Nephron (organoid): ENCODE data around the gene MOAP1.
"Not testable (repeated sequence)": the region's sequence is repeated elsewhere in the genome, so short reads cannot be mapped to it uniquely, and the experiment has no call there.

Experiments
- H3K27ac Mint-ChIP-seq, 3 experiments: 2 replicates each; pipeline ENCODE4 v1.8.0; 2020; ENCODE audit warnings: mixed read lengths in 3 of 3, mild to moderate bottlenecking in 2 of 3, moderate library complexity in 1 of 3
- H3K27me3 Mint-ChIP-seq: 2 replicates; pipeline ENCODE4 v1.8.0; 2021; ENCODE audit warnings: low read depth, mild to moderate bottlenecking, moderate library complexity, mixed read lengths
- H3K36me3 Mint-ChIP-seq: 2 replicates; pipeline ENCODE4 v1.8.0; 2020; ENCODE audit warnings: low read depth, mixed read lengths
- H3K4me1 Mint-ChIP-seq: 2 replicates; pipeline ENCODE4 v1.8.0; 2020; ENCODE audit warnings: mixed read lengths
- H3K4me3 Mint-ChIP-seq, 3 experiments: 2 replicates each; pipeline ENCODE4 v1.8.0; 2020; ENCODE audit warnings: mild to moderate bottlenecking in 3 of 3, mixed read lengths in 3 of 3, moderate library complexity in 2 of 3
- H3K9me3 Mint-ChIP-seq: 2 replicates; pipeline ENCODE4 v1.8.0; 2020; ENCODE audit warnings: mixed read lengths
- CTCF ChIP-seq, 3 experiments: fragments of 200-600 bp; sonication (generic); IDR thresholded peaks; one replicate each; pipeline ENCODE4 v1.5.0; 2021; ENCODE audit warnings: antibody characterized with exemption in 3 of 3; ENCODE audit not compliant: unreplicated experiment in 3 of 3

The MOAP1 gene

GRCh38 chr14:93142854-93143652, 41.6 kb downstream of the MOAP1 start:
- peaks cover 12% of the 10 kb centered on the region for H3K27me3 Mint-ChIP-seq
- H3K4me1 Mint-ChIP-seq = peaks cover 2% of the 10 kb centered on the region
- no peak overlapping the region for H3K4me3 Mint-ChIP-seq
- H3K9me3 Mint-ChIP-seq = no peaks in the 10 kb centered on the region
- no peak overlapping the region for H3K27ac Mint-ChIP-seq
- H3K36me3 Mint-ChIP-seq = no peaks in the 10 kb centered on the region
- no peak for TF ChIP-seq CTCF (IDR thresholded peaks at IDR 0.05; ENCODE audit: unreplicated experiment in 3 of 3)

- H3K36me3 Mint-ChIP-seq = no peaks in the 10 kb centered on the region
Measured at GRCh38 chr14:93137864-93138263, 46.8 kb downstream of the MOAP1 start.

GRCh38 chr14:93136508-93136907, 48.2 kb downstream of the MOAP1 start:
- H3K9me3 Mint-ChIP-seq, H3K4me3 Mint-ChIP-seq, H3K27ac Mint-ChIP-seq, H3K4me1 Mint-ChIP-seq, H3K36me3 Mint-ChIP-seq: not testable (repeated sequence)
- peaks cover 10% of the 10 kb centered on the region for H3K27me3 Mint-ChIP-seq

More at GRCh38 chr14:93137864-93138263, 46.8 kb downstream of the MOAP1 start:
- peak in 1 of 3 experiments; percentile 20 for TF ChIP-seq CTCF (IDR thresholded peaks at IDR 0.05; ENCODE audit: unreplicated experiment in 3 of 3)
- no peaks in the 10 kb centered on the region for H3K9me3 Mint-ChIP-seq
- H3K27ac Mint-ChIP-seq = no peak overlapping the region
- no peak overlapping the region for H3K4me3 Mint-ChIP-seq
- peaks cover 5% of the 10 kb centered on the region for H3K4me1 Mint-ChIP-seq
- H3K27me3 Mint-ChIP-seq = peaks cover 10% of the 10 kb centered on the region

GRCh38 chr14:93136009-93136408, 48.7 kb downstream of the MOAP1 start:
- no peaks in the 10 kb centered on the region for H3K9me3 Mint-ChIP-seq
- no peak overlapping the region for H3K4me3 Mint-ChIP-seq
- no peak overlapping the region for H3K27ac Mint-ChIP-seq
- peaks cover 10% of the 10 kb centered on the region for H3K27me3 Mint-ChIP-seq
- H3K36me3 Mint-ChIP-seq = no peaks in the 10 kb centered on the region
- no peak for TF ChIP-seq CTCF (IDR thresholded peaks at IDR 0.05; ENCODE audit: unreplicated experiment in 3 of 3)
- H3K4me1 Mint-ChIP-seq = peaks cover 5% of the 10 kb centered on the region

GRCh38 chr14:93135399-93135798, 49.3 kb downstream of the MOAP1 start:
- Mint-ChIP-seq H3K4me3 (no peak overlapping the region), H3K36me3 (no peaks in the 10 kb centered on the region), H3K9me3 (no peaks in the 10 kb centered on the region), H3K4me1 (peaks cover 5% of the 10 kb centered on the region), H3K27me3 (peaks cover 7% of the 10 kb centered on the region), H3K27ac (no peak overlapping the region)
- TF ChIP-seq CTCF (IDR thresholded peaks at IDR 0.05; ENCODE audit: unreplicated experiment in 3 of 3) = no peak

GRCh38 chr14:93133464-93133863, 51.2 kb downstream of the MOAP1 start:
- Mint-ChIP-seq H3K27ac (no peak overlapping the region), H3K36me3 (no peaks in the 10 kb centered on the region), H3K4me1 (peaks cover 9% of the 10 kb centered on the region), H3K27me3 (peaks cover 8% of the 10 kb centered on the region), H3K4me3 (no peak overlapping the region), H3K9me3 (no peaks in the 10 kb centered on the region)
- TF ChIP-seq CTCF (IDR thresholded peaks at IDR 0.05; ENCODE audit: unreplicated experiment in 3 of 3) = no peak
